DOHH2 (cell line): ENCODE data around the gene PIGZ.
A peak's percentile ranks its signal among the peaks of the same experiment; 100 is the strongest.

Experiments used
- H3F3A ChIP-seq: fragments of 200-600 bp; sonication (generic), shearing (Covaris generic); 2 replicates; pipeline ENCODE4 v1.6.0; 2016; ENCODE audit warnings: antibody characterized with exemption, mild to moderate bottlenecking; ENCODE audit not compliant: control insufficient read depth, insufficient read depth
- H3K27ac ChIP-seq: fragments of 200-600 bp; sonication (generic); 2 replicates; pipeline ENCODE4 v1.5.1; 2014; ENCODE audit warnings: low read depth, mild to moderate bottlenecking, low read length, moderate library complexity
- H3K27me3 ChIP-seq: fragments of 200-600 bp; sonication (generic); 2 replicates; pipeline ENCODE4 v1.6.1; 2014; ENCODE audit warnings: mild to moderate bottlenecking, low read length, mixed read lengths; ENCODE audit not compliant: control insufficient read depth
- H3K36me3 ChIP-seq: fragments of 200-600 bp; sonication (generic); 2 replicates; pipeline ENCODE4 v1.6.1; 2014; ENCODE audit warnings: mild to moderate bottlenecking, low read length, moderate library complexity, mixed read lengths; ENCODE audit not compliant: control insufficient read depth
- H3K4me1 ChIP-seq: fragments of 200-600 bp; sonication (generic); 2 replicates; pipeline ENCODE4 v1.6.1; 2014; ENCODE audit warnings: mild to moderate bottlenecking, low read length, mixed read lengths; ENCODE audit not compliant: control insufficient read depth
- H3K4me2 ChIP-seq: fragments of 200-600 bp; sonication (generic); 2 replicates; pipeline ENCODE4 v1.6.0; 2014; ENCODE audit warnings: mild to moderate bottlenecking, low read length, moderate library complexity
- H3K4me3 ChIP-seq: fragments of 200-600 bp; sonication (generic); 2 replicates; pipeline ENCODE4 v1.5.1; 2014; ENCODE audit warnings: mild to moderate bottlenecking, low read length, mixed read lengths
- H3K79me2 ChIP-seq: fragments of 200-600 bp; sonication (generic); 2 replicates; pipeline ENCODE4 v1.6.1; 2014; ENCODE audit warnings: mild to moderate bottlenecking, low read length, mixed read lengths; ENCODE audit not compliant: control insufficient read depth
- H3K9me2 ChIP-seq: fragments of 200-600 bp; sonication (generic); replicated peaks from 2 replicates; pipeline ENCODE4 v1.6.1; 2014; ENCODE audit warnings: mild to moderate bottlenecking, low read length, mixed read lengths; ENCODE audit not compliant: control insufficient read depth
- H3K9me3 ChIP-seq: fragments of 200-600 bp; sonication (generic); 2 replicates; pipeline ENCODE4 v1.6.1; 2014; ENCODE audit warnings: antibody characterized with exemption, low read length, mixed read lengths; ENCODE audit not compliant: control insufficient read depth, insufficient read depth
- H4K20me1 ChIP-seq: fragments of 200-600 bp; sonication (generic); 2 replicates; pipeline ENCODE4 v1.6.0; 2014; ENCODE audit warnings: low read depth, mild to moderate bottlenecking, antibody characterized with exemption, low read length, moderate library complexity; ENCODE audit not compliant: control insufficient read depth, insufficient read depth
- CTCF ChIP-seq: fragments of 200-600 bp; sonication (generic); IDR thresholded peaks from one replicate; pipeline ENCODE4 v1.5.1; 2014; ENCODE audit warnings: antibody characterized with exemption, mild to moderate bottlenecking, low read depth, low read length; ENCODE audit not compliant: poor library complexity, severe bottlenecking
- EZH2phosphoT487 ChIP-seq: fragments of 200-600 bp; sonication (generic); IDR thresholded peaks from 2 replicates; pipeline ENCODE4 v1.6.1; 2017; ENCODE audit warnings: borderline replicate concordance, mild to moderate bottlenecking, antibody characterized with exemption, low read length, moderate library complexity, mixed read lengths

PIGZ gene

GRCh38 chr3:196990601-196991007, 22.0 kb upstream of the PIGZ start:
- no peaks in the 10 kb centered on the region for H3K4me1 ChIP-seq
- H4K20me1 ChIP-seq: no peaks in the 10 kb centered on the region
- no peak overlapping the region for H3K4me2 ChIP-seq
- H3K36me3 ChIP-seq: no peaks in the 10 kb centered on the region
- H3K79me2 ChIP-seq: no peaks in the 10 kb centered on the region
- no peaks in the 10 kb centered on the region for H3F3A ChIP-seq
- peaks cover 6% of the 10 kb centered on the region for H3K27me3 ChIP-seq
- no peak overlapping the region for H3K4me3 ChIP-seq
- no peaks in the 10 kb centered on the region for H3K9me3 ChIP-seq
- H3K9me2 ChIP-seq: no peaks in the 10 kb centered on the region
- TF ChIP-seq CTCF (no peak), EZH2phosphoT487 (no peak)
- H3K27ac ChIP-seq: no peak overlapping the region

GRCh38 chr3:196989721-196990262, 21.2 kb upstream of the PIGZ start:
- Histone ChIP-seq H3K27ac (no peak overlapping the region), H3K9me3 (no peaks in the 10 kb centered on the region), H3K27me3 (peaks cover 6% of the 10 kb centered on the region), H3K4me1 (no peaks in the 10 kb centered on the region), H3K36me3 (no peaks in the 10 kb centered on the region), H3K9me2 (no peaks in the 10 kb centered on the region), H3F3A (no peaks in the 10 kb centered on the region), H3K4me2 (no peak overlapping the region), H3K4me3 (no peak overlapping the region), H3K79me2 (no peaks in the 10 kb centered on the region), H4K20me1 (no peaks in the 10 kb centered on the region)
- TF ChIP-seq EZH2phosphoT487 (no peak), CTCF (no peak)

- H3K79me2 ChIP-seq: no peaks in the 10 kb centered on the region
- no peak overlapping the region for H3K4me2 ChIP-seq
- no peaks in the 10 kb centered on the region for H3F3A ChIP-seq
- 0 out of 2 replicates have a peak, but pooled peaks cover under 1% of the 10 kb centered on the region for H3K9me3 ChIP-seq
- H3K9me2 ChIP-seq: no peaks in the 10 kb centered on the region
- H3K27ac ChIP-seq: no peak overlapping the region
- H3K4me1 ChIP-seq: no peaks in the 10 kb centered on the region
- H3K4me3 ChIP-seq: no peak overlapping the region
- H4K20me1 ChIP-seq: no peaks in the 10 kb centered on the region
- no peak for TF ChIP-seq EZH2phosphoT487
- TF ChIP-seq CTCF: peak; percentile 52
- peaks cover 6% of the 10 kb centered on the region for H3K27me3 ChIP-seq
- no peaks in the 10 kb centered on the region for H3K36me3 ChIP-seq
Observed at GRCh38 chr3:196988241-196989029, 19.8 kb upstream of the PIGZ start.
